Duodenal mucosa (tissue), 2 donors: Measurements from ENCODE around the gene EVA1A.

Experiments used
- H3K27ac ChIP-seq: one replicate; pipeline ENCODE4 v1.7.0; 2013; ENCODE audit warnings: low read depth, low read length
- H3K27me3 ChIP-seq, 2 donors: one replicate each; pipeline ENCODE4 v1.7.0; 2013; ENCODE audit warnings: low read length in 2 of 2, control low read depth in 1 of 2; ENCODE audit not compliant: insufficient read depth in 2 of 2, control insufficient read depth in 1 of 2
- H3K36me3 ChIP-seq, 2 donors: one replicate each; pipeline ENCODE4 v1.7.0; 2013; ENCODE audit warnings: low read length in 2 of 2, control low read depth in 1 of 2; ENCODE audit not compliant: insufficient read depth in 2 of 2, control insufficient read depth in 1 of 2
- H3K4me1 ChIP-seq, 2 donors: one replicate each; pipeline ENCODE4 v1.7.0; 2013; ENCODE audit warnings: low read length in 2 of 2, control low read depth in 1 of 2; ENCODE audit not compliant: insufficient read depth in 2 of 2, control insufficient read depth in 1 of 2
- H3K4me3 ChIP-seq, 2 donors: one replicate each; pipeline ENCODE4 v1.7.0; 2013; ENCODE audit warnings: low read length in 2 of 2, low read depth in 1 of 2
- H3K9ac ChIP-seq, 2 donors: one replicate each; pipeline ENCODE4 v1.7.0; 2013; ENCODE audit warnings: low read length in 2 of 2, low read depth in 1 of 2
- H3K9me3 ChIP-seq, 2 donors: one replicate each; pipeline ENCODE4 v1.7.0; 2013; ENCODE audit warnings: low read length in 2 of 2, control low read depth in 1 of 2; ENCODE audit not compliant: control insufficient read depth in 1 of 2

The EVA1A gene

DNA sequence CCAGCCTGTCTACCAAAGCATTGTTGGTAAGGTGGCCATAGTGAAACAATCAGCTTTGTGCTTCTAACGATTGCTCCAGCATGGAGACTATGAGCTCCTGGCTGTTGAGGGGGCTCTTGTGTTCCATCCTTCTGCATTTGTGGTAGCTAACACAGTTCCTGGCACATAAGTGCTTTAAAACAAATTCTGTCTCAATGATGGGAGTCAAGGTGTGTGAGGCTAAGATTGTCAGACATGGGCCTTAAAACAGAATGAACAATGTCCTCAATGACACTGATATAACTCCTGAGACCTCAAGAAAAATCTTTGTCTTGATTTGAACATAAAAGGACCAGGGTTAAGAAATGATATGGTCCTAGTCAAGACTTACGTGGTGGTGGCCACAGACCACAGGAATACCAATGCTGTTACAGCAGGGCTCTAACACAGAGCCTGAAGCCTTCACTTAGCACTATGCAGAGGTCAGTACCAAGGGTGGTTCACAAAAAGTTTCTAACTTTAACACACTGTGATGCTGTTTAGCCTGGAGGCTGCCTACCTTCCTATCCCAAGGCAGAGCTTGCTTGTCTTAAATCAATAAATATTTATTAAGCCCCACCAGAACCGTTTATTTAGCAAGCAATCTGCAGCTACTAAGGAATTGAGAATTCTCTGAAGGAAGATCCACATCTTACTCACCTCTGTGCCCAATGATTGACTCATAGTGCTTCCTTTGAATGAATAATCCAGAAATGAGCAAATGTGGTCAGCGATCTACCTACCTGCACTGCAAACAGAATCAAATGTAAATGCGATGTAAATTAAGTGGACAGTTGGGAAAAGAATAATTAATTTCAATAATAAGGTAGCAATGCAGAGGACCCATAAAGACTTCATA is 35.1 kb downstream of the EVA1A start:
- Histone ChIP-seq H3K4me3 (no peak overlapping the region), H3K9me3 (no peaks in the 10 kb centered on the region), H3K36me3 (no peaks in the 10 kb centered on the region), H3K4me1 (no peaks in the 10 kb centered on the region), H3K27me3 (no peaks in the 10 kb centered on the region), H3K27ac (no peak overlapping the region), H3K9ac (no peak overlapping the region)

DNA sequence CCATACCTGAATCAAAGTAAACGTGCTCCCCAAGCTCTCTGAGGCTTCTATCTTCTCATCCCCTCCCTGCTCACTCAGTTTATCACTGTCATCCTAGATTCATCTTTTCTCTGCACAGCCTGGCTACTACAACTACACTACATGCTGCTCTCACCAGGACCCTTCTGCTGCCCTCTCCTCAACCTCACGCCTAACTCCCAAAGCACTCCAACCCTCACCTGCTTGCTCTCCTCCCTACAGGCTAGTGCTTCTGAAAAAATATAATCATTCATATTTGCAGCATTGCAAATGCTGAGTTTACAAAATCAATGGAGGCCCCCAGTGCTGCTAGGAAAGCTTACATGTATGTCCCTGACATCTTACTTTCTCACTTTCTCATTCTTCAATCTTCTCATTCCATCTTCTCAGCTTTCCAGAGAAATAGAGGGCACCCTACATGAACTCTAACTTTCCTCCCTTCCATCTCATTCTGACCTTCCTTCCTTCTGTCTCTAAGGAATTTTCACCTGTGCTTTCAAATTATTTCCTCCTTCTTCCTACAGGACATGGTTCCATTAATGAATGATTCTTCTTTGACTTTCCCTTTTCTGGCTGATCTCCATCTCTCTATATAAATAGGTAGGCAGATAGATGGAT is 36.3 kb downstream of the EVA1A start:
- no peak overlapping the region for H3K4me3 ChIP-seq
- no peaks in the 10 kb centered on the region for H3K27me3 ChIP-seq
- no peak overlapping the region for H3K9ac ChIP-seq
- no peaks in the 10 kb centered on the region for H3K9me3 ChIP-seq
- no peaks in the 10 kb centered on the region for H3K4me1 ChIP-seq
- no peaks in the 10 kb centered on the region for H3K36me3 ChIP-seq
- H3K27ac ChIP-seq: no peak overlapping the region

DNA sequence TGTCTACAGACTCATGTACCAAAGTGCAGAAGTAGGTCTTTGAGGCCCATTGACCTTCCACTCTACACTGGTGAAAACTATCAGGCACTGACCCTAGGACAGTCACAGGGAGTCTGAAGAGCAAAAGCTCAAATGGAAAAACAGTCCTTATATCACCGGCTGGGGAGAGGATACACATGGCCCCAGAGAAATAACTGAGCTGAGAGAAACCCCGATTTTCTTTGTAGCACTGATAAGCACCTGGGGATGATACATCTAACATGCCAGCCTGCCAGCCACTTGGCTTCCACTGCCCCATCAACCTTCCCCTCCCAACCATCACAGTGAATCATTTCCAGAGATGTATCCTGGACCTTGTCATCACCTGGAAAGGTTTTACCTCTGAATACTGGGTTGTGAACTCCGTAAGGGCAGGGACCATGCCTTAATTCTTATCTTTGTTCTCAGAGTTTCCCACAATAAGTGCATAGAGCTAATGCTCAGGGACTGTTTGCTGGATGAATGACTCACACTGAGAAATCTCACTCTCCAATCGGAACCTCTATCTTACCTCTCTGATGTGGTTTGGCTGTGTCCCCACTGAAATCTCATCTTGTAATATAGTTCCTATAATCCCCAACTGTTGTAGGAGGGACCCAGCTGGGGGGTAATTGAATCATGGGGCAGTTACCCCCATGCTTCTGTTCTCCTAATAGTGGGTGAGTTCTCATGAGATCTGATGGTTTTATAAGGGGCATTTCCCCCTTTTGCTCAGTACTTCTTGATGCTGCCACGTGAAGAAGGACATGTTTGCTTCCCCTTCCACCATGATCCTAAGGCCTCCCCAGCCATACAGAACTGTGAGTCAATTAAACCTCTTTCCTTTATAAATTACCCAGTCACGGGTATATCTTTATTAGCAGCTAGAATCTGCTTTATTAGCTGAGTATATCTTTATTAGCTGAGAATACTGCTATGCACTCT is 37.1 kb downstream of the EVA1A start:
- H3K9ac ChIP-seq: no peak overlapping the region
- no peaks in the 10 kb centered on the region for H3K4me1 ChIP-seq
- H3K27ac ChIP-seq: no peak overlapping the region
- H3K9me3 ChIP-seq: no peaks in the 10 kb centered on the region
- H3K36me3 ChIP-seq: no peaks in the 10 kb centered on the region
- no peak overlapping the region for H3K4me3 ChIP-seq
- H3K27me3 ChIP-seq: no peaks in the 10 kb centered on the region

DNA sequence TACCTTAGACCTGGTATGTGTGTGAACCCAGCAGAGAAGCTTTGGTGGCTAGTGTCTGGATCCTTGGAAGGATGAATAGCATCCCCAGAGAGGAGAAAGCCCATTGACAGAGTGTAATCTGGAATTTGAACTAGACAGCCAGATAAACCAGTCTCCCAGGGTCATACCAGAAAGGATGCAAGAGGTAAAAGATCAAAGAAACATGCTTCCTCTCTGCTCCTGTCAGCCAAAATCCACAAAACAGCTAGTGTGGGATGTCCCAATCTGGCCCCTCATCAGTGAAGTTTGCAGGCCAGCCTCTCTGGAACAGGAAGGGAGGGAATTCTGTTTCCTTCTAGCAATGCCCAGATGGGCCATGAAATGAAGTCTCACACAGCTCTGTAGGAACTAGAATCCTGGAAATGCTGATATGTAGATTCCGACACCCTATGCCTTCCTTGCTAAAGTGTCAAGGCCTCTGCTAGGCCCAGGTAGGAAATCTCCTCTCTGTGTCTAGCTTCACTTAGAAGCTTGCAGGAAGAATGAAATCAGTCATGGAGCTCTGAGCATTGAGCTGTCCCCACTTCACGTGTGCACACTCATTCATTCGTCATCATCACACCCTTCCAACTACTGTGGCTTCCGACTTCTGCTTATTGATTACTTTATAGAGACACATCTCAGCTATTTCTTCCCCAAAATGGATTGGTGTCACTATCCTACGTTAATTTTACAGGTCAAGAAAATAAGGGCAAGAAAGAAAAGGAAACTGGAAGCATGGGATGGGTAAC is 38.0 kb downstream of the EVA1A start:
- Histone ChIP-seq H3K27me3 (no peaks in the 10 kb centered on the region), H3K27ac (no peak overlapping the region), H3K9me3 (no peaks in the 10 kb centered on the region), H3K9ac (no peak overlapping the region), H3K4me1 (no peaks in the 10 kb centered on the region), H3K4me3 (no peak overlapping the region), H3K36me3 (no peaks in the 10 kb centered on the region)

DNA sequence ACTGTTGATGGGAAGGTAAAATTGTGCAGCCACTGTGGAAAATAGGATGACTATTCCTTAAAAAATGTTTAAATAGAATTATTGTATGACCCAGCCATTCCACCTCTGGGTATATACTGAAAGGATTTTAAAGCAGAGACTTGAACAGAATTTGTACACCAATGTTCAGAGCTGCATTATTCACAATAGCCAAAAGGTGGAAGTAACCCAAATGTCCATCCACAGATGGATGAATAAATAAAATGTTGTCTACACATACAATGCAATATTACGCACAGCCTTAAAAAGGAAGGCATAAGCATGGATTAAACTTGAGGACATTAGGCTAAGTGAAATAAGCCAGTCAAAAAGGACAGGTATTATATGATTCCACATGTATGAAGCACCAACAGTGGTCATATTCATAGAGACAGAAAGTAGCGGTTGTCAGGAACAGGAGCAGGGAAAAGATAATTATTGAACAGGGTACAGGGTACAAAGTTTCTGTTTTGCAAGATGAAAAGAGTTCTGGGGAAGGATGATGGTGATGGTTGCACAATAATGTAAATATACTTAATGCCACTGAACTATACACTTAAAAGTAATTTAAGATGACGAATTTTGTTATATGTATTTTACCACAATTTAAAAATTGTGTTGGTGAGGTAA is 39.4 kb downstream of the EVA1A start:
- Histone ChIP-seq H3K36me3 (no peaks in the 10 kb centered on the region), H3K9me3 (no peaks in the 10 kb centered on the region), H3K27me3 (no peaks in the 10 kb centered on the region), H3K4me1 (no peaks in the 10 kb centered on the region), H3K27ac (no peak overlapping the region), H3K9ac (no peak overlapping the region), H3K4me3 (no peak overlapping the region)

DNA sequence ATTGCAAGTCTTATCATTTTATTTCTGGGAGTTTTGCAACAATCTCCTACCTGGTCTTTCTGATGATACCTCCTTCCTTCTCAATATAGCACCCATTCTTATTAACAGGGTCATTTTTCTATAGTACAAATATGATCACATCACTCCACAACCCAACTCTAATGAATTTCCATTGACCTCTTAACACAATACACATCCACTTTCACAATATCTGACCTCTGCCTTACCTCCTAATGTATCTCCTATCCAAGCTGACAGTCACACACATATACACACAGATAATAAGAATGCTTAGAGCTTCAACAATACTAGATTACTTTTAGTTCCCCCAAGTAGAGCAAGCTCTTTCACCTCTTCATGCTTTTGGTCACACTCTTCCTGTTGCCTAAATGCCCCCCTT is 40.9 kb downstream of the EVA1A start:
- no peaks in the 10 kb centered on the region for H3K27me3 ChIP-seq
- H3K4me1 ChIP-seq: no peaks in the 10 kb centered on the region
- H3K36me3 ChIP-seq: no peaks in the 10 kb centered on the region
- H3K27ac ChIP-seq: no peak overlapping the region
- no peaks in the 10 kb centered on the region for H3K9me3 ChIP-seq
- no peak overlapping the region for H3K9ac ChIP-seq
- H3K4me3 ChIP-seq: no peak overlapping the region

DNA sequence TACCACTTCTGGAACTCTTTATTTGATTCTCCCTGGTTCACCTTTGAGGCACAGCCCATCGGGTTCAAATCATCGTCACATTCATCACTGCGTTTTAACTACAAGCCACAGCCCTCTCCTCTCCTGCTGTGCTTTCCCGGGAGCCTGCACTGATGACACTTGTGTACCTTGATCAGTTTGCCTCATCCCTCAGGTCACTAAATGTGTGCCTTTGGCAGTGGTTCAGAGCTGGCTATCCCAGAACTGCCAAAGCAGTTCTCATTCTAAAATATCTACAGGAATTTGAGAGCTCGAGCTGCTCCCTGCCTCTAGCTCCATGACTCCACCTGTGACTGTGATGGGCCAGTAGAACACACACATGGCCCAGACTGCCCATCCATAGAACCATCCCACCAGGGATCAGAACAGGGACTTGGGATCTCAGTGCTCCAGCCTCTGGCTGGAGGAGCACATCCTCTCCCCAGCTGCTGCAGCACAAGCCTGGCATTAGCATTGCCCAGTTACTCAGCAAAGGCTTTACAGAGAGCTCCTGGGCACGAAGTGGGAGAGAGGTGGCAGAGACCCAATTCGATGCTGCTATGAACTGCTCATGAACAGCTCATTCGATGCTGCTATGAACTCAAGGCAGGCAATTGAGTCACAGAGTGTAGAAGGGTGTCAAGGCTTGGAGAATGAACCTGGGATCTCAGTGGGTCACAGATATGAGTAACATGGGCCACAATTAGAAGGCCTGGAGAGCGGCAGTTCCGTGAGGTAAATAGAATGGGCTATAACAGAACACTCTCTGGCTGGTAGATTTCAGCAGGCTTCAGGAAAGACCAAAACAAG is 41.9 kb downstream of the EVA1A start:
- no peaks in the 10 kb centered on the region for H3K27me3 ChIP-seq
- no peaks in the 10 kb centered on the region for H3K9me3 ChIP-seq
- no peak overlapping the region for H3K9ac ChIP-seq
- no peaks in the 10 kb centered on the region for H3K4me1 ChIP-seq
- no peak overlapping the region for H3K27ac ChIP-seq
- no peak overlapping the region for H3K4me3 ChIP-seq
- no peaks in the 10 kb centered on the region for H3K36me3 ChIP-seq

DNA sequence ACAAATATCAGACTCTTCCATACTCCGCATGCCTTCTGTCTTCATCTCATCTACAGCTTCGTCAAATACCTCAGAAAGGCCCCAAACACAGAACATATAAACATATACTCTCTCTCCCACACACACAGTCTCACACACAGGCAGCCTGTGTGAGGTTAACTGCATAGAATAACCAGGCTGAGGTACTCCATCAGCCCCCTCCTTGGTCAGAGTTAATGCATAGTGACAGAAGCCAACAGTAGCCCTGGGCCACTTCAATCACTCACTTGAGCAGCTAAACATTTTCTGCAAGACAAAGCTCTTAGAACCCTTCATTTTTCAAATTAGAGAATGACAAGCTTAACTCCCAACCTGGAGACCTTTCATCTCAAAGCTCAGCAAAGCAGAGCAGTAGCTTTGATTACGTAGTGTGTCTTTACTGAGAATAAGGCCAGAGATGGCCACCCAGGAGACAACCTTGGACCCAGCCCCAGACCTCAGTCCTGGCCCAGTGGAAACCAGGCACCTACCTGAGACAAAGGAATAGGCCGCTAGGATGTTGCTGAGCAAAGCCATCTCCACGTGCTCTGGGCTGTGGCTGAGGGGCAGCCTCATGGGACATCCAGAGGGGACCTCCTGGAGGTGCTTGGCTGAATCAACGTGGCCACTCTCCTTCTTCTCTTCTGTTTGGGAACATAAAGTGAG is 43.0 kb downstream of the EVA1A start:
- H3K27me3 ChIP-seq: no peaks in the 10 kb centered on the region
- H3K9ac ChIP-seq: no peak overlapping the region
- H3K9me3 ChIP-seq: peaks cover 1 to 3% of the 10 kb centered on the region in 2 donors
- H3K36me3 ChIP-seq: no peaks in the 10 kb centered on the region
- H3K27ac ChIP-seq: no peak overlapping the region
- no peak overlapping the region for H3K4me3 ChIP-seq
- H3K4me1 ChIP-seq: no peaks in the 10 kb centered on the region
